Measurements from ENCODE around the gene UCK2.

Gene UCK2

DNA sequence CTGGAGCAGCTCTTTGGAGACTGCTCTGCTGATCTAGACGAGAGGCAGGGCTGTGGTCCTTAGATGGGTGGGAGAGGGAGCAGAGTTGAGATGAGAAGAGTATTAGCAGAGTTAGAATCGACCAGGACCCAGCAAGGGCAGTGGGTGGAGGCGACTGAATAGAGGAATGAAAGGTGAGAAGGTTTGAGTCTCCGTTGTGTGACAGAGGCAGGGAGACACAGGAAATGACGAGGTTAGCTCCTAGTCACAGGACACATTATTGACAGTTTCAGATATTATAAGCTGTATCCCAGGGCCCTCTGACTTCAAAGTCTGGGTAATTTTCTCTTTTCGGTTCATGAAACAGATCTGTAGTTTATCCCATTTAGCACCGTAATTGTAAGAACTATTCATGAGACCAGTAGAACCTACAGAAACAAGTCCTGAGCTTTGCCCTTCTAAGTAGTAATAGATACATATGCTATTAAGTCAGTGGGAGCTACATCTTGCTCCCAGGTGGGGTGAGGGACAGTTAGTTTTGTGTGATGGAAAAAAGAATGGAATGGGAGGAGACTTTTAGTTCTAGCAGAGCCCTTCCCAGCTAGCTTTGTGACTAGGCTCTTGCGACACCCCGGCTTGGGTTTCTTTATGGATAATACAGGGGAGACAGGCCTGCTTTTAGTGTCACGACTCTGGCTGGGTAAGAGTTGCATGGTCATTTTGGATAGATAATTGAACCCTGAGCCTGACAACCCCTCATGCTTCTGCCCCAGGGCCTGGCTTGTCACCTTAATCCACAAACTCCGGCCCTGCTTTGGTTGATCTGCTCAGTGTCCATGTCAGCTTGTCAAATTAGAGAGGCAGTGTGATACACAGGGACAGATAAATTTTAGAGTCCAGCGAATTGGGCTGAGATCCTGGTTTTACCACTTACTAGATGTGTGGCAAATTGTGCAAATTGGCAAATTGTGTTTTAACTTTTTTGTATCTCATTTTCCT, 70.2 kb downstream of the UCK2 start:
- intact Hi-C loops (cut with DNase I) = no loop called here
- no peak for DNase-seq

DNA sequence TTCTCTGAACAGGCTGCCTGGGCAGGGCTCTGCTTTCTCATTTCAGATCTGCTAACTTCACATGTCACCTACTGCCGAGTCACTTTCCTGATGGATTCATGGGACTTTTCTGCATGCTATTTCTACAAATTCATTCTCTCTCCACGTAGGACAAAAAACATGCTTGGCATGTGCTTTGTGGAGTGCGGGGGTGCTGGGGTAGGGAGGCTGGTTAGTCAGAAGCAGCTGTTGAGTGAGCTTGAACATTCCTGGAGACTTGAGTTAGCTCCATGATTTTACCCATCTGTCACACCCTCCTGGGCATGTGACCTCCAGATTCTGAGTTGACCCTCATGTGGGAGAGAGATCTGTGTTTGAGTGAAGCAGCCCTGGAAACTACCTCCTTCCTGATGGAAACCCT, 71.4 kb downstream of the UCK2 start:
- DNase-seq = peak in 2 of 10 donors; percentile 34 to 74
- intact Hi-C loops (cut with DNase I) = no loop called here

DNA sequence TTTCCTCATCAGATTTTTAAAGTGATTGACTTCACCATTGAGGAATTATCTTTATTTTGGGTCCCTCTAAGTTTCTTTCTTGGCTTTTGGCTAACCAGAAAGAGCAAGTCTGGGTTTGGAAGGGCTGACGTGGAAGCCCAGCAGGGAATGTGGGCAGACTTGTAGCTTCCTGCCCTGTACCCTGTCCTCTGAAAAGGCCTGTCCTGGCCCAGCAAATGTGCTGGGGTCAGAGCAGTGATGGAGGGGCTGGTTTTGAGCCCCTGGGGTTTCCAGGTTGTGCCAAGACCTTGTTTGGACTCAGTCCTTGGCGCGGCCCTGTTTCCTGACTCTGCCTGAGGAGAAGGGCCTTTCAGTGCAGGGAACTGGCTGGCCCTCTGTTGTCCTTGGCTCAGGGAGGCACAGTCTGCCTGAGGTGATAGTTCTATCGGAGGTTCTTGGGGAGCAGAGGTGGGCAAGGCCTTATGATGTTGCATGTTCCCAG, 72.1 kb downstream of the UCK2 start:
- DNase-seq = no peak
- intact Hi-C loops (cut with DNase I) = no loop called here

DNA sequence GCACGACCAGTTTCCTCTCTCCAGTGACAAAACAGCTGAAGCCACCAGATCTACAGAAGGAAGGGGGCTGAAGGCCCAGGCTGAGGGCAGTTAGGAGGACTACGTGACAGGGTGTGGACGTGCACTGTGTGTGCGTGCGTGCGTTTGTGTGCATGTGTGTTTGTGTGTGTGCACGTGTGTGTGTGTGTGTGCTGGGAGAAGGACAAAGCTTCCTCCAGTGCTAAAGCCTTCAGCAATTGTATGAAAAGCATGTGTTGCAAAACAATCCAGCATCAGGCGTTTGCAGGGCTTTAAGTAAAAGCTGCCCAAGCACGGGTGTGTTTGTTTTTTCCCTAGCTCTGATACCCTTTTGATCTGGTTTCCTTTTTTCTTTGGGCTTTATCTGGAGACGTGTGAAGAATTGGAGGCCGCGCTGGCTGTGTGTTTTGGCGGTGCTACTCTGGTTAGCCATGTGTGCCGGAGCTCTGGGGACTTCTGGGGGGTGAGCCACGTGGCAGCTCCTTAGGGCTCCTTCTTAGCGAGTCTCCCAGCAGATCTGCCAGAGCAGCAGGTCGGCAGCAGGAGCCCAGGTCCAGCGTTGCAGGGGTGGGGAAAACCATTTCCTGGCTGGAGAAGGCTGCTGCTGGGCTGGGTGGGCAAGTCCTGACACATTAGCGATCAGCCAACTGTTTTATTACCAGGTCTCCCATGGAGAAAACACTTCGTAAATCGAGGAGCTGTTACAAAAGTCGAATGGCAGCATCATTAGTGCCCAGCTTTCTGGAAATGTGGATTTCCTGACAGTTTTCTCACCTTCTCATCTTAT, 73.4 kb downstream of the UCK2 start:
- peak in 2 of 10 donors; percentile 77 to 82 for DNase-seq
- intact Hi-C loops (cut with DNase I) = no loop called here

DNA sequence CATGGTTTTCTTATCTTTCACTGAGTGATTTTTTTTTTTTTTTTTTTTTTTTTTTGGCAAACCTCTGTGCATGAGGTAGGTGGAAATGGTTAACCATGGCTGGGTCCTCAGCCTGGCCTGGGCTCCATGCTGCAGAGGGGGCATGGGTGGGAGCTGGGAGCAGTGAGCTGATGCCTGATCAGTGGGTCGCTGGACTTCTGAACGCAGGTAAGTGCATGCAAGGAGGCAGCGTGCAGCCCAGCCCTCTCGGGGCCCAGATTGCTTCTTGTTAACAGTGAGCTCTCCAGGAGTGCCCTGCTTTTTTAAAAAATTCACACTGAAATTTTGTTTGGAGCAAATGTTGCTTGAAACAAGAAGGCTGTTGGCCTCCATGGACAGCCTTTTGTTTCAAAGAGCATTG, 75.2 kb downstream of the UCK2 start:
- intact Hi-C loops (cut with DNase I) = no loop called here
- DNase-seq = peak in 1 of 10 donors; percentile 82

DNA sequence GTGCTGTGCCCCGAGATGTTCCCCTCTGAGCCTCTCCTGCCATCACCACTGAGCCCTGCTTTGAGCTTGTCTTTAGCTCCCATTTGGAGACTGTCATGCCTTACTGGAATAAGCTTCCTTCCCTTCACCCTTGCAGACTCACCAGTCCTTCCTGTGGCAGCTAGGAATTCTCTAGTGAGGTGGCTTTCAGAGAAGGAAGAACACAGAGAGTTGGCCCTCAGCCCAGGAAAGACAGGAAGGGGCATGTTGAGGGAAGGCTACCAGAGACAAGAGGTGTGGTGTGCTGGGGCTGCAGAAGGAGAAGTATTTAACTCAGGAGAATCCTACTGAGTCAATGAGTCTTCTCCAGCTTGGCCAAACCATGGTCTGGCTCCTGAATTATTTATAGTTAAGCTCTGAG, 76.3 kb downstream of the UCK2 start:
- intact Hi-C loops (cut with DNase I) = no loop called here
- no peak for DNase-seq

DNA sequence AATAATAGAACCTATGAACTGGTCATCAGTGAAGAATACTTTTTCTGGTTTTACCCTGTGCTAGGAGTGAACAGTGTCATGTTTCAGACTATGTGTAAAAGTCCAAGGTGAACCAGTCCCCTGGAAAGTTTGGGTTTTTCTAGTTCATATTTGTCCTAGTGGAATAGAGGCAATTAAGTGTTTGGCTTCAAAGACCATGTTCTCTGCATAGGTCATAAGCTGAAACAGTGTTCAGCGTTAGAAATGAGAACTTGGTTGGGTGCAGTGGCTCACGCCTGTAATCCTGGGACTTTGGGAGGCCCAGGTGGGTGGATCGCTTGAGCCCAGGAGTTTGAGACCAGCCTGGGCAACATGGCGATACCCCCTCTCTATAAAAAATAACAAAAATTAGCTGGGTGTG, 77.5 kb downstream of the UCK2 start:
- intact Hi-C loops (cut with DNase I) = no loop called here
- DNase-seq = no peak

DNA sequence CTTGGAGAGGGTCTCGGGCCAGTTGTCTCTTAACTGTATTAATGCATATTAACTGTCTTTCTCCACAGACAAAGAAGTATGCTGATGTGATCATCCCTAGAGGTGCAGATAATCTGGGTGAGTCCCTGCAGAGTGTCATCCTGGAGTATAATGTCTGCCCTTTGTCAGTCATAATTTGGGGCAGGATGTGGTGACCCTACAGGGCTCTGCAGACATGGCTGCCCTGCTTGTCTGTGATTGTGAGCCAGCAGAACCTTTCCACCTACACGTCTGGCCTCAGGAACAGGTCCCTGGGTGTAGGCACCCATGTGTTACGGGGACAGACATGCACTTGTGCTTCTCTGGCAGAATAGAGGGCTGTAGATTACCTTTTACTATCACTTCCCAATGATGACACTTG, 78.4 kb downstream of the UCK2 start:
- intact Hi-C loops (cut with DNase I) = no loop called here
- no peak for DNase-seq

DNA sequence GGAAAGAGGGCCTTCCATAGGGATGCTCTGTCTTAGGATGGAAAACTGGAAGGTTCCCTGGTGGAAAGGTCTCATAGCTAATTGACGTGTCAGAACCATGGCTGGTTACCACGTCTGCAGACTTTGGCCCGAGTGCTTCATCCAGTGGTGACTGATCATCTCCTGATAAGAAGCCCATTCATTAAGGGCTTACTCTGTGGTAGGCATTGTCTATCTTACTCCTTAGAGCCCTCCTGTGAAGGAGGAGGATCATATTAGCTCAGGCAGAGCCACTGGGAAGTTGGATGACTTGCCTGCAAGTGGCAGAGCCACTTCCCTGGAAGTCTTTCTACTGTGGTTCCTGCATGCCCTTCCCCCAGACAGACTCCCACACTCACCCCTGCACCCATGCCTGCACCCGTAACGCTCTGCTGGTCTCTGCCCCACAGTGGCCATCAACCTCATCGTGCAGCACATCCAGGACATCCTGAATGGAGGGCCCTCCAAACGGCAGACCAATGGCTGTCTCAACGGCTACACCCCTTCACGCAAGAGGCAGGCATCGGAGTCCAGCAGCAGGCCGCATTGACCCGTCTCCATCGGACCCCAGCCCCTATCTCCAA, 79.9 kb downstream of the UCK2 start:
- DNase-seq = no peak
- intact Hi-C loops (cut with DNase I) = no loop called here

DNA sequence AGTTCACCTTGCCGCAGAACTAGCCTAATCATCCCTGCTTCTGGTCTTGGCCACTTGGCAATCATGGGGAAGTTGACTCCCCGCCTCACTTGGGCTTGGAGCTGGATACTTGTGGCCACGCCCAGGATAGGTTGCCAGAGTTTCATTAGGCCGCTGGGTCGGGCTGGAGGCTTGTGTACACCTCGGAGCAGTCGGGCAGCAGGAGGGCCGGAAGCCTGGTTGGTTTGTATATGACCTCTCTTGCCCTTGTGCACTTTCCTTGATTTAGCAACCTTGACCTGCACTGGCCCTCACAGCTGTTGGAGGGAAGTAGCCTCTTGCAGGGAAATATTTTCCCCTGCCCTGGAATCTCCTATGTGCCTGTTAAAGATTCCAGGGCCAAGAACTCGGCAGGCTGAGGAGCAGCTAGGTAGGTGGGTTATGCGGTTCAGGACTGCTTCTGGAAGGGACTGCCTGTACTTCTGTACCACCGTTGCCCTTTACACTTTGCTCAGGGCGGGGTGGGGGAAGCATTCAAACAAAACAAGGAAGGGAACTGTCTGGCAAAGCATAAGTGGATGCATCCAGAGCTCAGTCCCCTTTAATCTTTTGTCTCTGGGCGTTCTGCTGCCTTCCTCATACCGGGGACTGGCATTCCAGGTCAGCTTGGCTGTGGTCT, 83.5 kb downstream of the UCK2 start:
- intact Hi-C loops (cut with DNase I) = loop anchor here (5.0 to 10.0 kb wide), 2 partner anchors 84 to 526 kb away; partner anchors contain the start of gene UCK2
- no peak for DNase-seq

DNA sequence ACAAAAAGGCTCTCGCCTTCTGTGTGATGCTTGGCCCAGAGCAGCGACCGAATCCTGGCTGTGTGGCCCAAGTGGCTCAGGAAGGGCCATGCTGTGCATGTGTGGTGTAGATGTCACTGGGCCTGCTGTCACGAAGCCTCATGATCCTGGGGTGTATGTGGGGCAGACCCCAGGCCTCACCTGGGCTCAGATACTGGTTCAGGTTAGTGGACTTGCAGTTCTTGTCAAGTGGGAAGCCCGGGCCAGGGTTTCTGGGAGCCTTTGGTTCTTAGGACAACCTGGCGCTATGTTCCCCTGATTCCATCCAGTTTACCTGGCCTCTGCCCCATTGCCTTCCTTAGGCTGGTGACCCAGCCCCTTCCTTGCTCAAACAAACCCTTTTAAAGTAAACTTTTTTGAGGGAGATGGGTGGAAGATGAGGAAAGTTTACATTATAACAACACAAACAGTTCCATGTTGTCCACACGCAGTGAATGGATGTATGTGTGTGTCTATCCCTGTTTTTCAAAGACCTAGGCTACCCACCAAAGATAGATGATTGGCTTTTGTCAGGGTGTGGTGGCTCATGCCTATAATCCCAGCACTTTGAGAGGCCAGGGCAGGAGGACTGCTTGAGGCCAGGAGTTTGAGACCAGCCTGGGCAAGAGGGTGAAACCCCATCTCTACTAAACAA, 84.3 kb downstream of the UCK2 start:
- intact Hi-C loops (cut with DNase I) = loop anchor here (5.0 to 10.0 kb wide), 2 partner anchors 84 to 527 kb away; partner anchors contain the start of gene UCK2
- DNase-seq = no peak

DNA sequence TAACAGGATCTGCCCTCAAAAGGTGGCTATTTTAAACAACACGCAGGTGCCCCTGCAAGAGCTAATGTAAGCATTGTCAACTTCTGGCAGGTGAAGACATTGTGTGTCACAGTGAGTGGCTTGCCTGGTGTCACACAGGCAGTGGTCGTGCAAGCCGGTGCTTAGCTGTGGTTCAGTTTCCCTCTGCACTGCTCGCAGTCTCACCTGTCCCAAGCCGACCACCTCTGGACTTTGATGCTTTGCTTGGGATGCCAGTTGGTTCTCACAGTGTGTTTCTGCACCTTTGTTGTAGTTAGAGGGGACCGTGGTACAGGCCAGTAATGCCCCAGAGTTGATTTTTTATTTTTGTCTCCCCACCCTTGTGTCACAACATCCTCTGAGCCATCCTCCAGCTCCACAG, 85.2 kb downstream of the UCK2 start:
- DNase-seq = no peak
- intact Hi-C loops (cut with DNase I) = loop anchor here (5.0 to 10.0 kb wide), 2 partner anchors 85 to 528 kb away; partner anchors contain the start of gene UCK2

DNA sequence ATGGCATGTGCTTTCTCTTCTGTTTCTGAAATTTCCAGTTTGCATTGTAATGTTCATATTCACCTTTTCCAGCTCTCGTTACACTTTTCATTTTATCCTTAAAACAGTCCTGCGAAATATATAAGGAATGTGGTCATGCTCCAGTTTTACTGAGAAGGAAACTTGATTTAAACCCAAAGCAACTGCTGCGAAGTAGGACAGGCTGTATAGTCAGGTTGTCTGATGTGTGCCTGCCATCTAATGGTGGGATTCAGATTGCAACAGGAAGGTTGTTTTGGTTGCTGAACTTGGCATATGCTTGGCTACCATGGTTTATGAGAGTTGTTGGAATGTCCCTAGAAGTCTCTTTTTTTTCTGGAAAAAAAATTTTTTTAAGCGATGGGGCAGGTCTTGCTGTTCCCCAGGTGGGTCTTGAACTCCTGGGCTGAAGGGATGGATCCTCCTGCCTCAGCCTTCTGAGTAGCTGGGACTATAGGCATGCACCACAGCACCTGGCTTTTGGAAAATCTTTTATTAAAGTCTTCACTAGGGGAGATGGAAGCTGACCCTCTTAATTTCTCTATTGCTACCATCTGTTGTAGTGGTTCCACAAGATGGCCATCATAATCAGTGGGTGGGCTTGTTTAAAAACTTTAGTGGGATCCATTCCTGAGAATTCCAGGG, 86.9 kb downstream of the UCK2 start:
- intact Hi-C loops (cut with DNase I) = loop anchor here (1.0 to 10.0 kb wide), 4 partner anchors 87 to 529 kb away; partner anchors contain the start of gene UCK2
- peak in 4 of 10 donors; percentile 58 to 70 (median 62) for DNase-seq

DNA sequence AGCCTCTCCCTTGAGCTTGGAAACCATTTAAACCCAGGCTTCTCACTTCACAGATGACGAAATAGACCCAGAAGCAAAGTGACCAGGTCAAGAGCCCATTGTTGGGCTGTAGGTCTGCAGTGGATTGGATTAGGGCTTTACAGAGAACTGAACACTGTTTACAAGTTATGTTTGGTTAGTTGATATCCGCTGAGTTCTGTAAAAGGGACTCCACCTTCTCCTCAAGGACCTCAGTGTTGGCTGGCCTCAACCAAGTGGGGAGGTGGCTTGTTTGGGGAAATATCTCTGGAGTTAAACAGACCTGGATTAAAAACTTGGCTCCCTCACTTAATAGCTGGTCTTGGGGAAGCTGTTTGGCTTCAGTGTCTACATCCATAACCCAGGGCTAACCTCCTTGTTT, 88.1 kb downstream of the UCK2 start:
- DNase-seq = no peak
- intact Hi-C loops (cut with DNase I) = loop anchor here (10.0 kb wide), 1 partner anchor 531 kb away; no protein-coding TSS in a partner anchor

DNA sequence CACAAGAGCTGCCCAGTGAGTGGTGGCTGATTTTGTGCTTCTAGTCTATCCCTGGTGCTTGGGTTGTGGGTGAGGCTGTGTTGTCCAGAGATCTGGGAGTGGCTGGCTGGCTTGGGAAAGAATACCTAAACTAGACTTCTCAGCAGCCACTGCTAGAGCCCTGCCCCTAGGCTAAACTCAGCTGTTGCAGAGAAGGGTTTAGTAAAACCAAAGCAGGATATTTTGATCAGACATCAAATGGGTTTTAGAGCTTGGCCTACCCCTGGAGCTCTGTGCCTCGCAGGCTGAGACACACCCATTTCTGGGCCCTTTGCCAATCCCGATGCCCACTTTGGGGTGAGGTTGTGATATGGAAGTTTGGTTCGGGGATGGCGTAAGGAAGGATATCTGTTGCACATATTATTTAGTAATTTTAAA, 88.5 kb downstream of the UCK2 start:
- intact Hi-C loops (cut with DNase I) = loop anchor here (10.0 kb wide), 1 partner anchor 531 kb away; no protein-coding TSS in a partner anchor
- DNase-seq = no peak

DNA sequence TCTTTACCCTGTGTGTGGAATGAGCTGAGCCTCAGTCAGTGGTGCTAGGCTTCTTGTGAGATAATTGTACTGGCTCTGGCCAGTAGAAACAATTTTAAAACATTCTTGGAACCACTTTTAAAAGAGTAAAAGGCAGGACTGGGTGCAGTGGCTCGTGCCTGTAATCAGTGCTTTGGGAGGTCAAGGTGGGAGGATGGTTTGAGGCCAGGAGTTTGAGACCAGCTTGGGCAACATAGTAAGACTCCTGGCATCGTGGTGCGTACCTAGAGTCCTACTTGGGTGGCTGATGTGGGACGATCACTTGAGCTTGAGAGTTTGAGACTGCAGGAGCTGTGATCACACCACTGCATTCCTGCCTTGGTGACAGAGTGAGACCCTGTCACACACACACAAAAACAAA, 89.8 kb downstream of the UCK2 start:
- DNase-seq = no peak
- intact Hi-C loops (cut with DNase I) = loop anchor here (10.0 kb wide), 1 partner anchor 532 kb away; no protein-coding TSS in a partner anchor

DNA sequence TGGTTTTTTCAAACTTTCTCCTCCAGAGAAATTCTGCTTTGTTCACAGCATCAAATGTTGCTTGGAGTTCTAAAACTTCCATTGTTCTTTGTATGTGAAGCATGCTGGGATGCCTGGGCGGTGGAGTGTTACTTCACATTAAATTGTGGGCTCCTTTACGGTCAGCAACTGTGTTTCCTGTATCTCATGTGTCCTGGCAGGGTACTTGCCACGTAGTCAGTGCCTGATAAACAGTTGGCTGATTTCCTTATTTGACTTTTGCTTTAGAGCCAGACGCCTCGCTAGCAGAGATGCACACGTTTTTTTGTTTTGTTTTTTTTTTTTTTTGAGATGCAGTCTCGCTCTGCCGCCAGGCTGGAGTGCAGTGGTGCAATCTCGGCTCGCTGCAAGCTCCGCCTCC, 96.7 kb downstream of the UCK2 start:
- intact Hi-C loops (cut with DNase I) = loop anchor here (2.0 to 10.0 kb wide), 2 partner anchors 245 to 511 kb away; no protein-coding TSS in a partner anchor
- no peak for DNase-seq

DNA sequence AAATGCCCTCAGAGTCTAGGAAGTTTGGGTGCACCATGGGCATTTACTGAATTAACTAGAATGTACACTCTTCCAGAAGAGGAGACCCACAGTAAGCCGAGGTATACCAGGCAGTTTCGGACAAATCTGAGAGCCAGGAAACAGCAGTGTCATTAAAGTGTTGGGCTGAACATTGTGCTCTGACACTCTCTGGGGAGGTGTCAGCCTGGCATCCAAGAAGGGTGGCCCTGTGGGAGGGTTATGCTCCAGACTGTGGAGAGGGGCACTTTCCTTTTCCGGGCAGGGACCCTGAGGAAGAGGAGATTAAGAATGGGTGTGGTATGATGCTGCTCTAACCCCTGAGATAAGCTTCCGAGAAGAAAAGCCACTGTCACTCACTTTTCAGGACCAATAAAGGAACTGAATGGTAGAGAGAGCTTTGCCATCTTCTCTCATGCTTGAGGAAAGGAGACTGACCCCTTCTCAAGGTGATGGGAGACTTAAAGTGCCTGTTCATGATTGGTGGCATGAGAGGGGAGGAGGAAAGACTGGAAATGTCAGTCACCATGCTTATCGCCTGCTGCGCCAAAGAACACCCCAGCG, 98.2 kb downstream of the UCK2 start:
- no peak for DNase-seq
- intact Hi-C loops (cut with DNase I) = loop anchor here (1.0 to 10.0 kb wide), 3 partner anchors 243 to 554 kb away; no protein-coding TSS in a partner anchor
